Heart right ventricle (tissue), 16 donors: Measurements from ENCODE around the gene HCRTR1. TPM values are rescaled to one million over a fixed set of nuclear protein-coding genes. Genes with fewer than 3 reads are reported as not detected.

Experiments
- ATAC-seq, 8 donors: fragments of 200-7000 bp; cut with Tn5 transposase; one replicate each; pipeline ENCODE4 v1.9.1; 2020; ENCODE audit warnings: mild to moderate bottlenecking in 8 of 8, moderate library complexity in 8 of 8, moderate number of reproducible peaks in 1 of 8
- DNase-seq, 2 donors: peaks; one replicate each; pipeline ENCODE4 v3.0.0-alpha.2; 2020
- H3K27ac ChIP-seq, 10 donors: fragments of 200-600 bp; sonication (generic) in 2 of 10; one replicate each; pipeline versions ENCODE4 v1.5.0 to v1.8.0; 2020 to 2022; ENCODE audit warnings: mild to moderate bottlenecking in 3 of 10
- H3K27me3 ChIP-seq, 7 donors: fragments of 200-600 bp; one replicate each; pipeline ENCODE4 v1.8.0; 2021 to 2022; ENCODE audit warnings: mild to moderate bottlenecking in 2 of 7
- H3K36me3 ChIP-seq, 9 donors: fragments of 200-600 bp; sonication (generic) in 1 of 9; one replicate each; pipeline versions ENCODE4 v1.5.0 to v1.8.0; 2020 to 2022; ENCODE audit warnings: mild to moderate bottlenecking in 2 of 9
- H3K4me1 ChIP-seq, 9 donors: fragments of 200-600 bp; sonication (generic) in 1 of 9; one replicate each; pipeline versions ENCODE4 v1.5.0 to v1.8.0; 2020 to 2022; ENCODE audit warnings: mild to moderate bottlenecking in 4 of 9
- H3K4me3 ChIP-seq, 10 donors: fragments of 200-600 bp; sonication (generic) in 2 of 10; one replicate each; pipeline versions ENCODE4 v1.5.0 to v1.8.0; 2020 to 2022; ENCODE audit warnings: mild to moderate bottlenecking in 7 of 10, moderate library complexity in 2 of 10
- H3K9me3 ChIP-seq, 11 donors: fragments of 200-600 bp in 10 of 11; sonication (generic) in 2 of 11; one replicate each; pipeline versions ENCODE4 v1.5.0 to v1.8.0; 2013 to 2022; ENCODE audit warnings: mild to moderate bottlenecking in 2 of 11, control low read depth in 1 of 11, moderate library complexity in 1 of 11
- WGBS, 2 donors: extraction: QIAGEN DNeasy Blood & Tissue Kit; methylation state at CpG; one replicate each; pipeline ENCODE4 v1.1.7; 2013; ENCODE audit warnings: inconsistent platforms in 1 of 2; 5-methylcytosine and 5-hydroxymethylcytosine counted together
- intact Hi-C, 10 donors: fragments of 100-400 bp; cut with DNase I; formaldehyde crosslinking; loops; one replicate each; pipeline versions ENCODE4 v1.11.1 to v1.14.2; 2022
- polyA plus RNA-seq, 2 donors: library from polyadenylated mRNA; stranded (reverse); fragments of 200-250 nt; gene quantifications; one replicate each; pipeline ENCODE4 v1.2.3, GENCODE V29; 2013
- total RNA-seq, 10 donors: library from RNA; stranded (reverse); fragmentation: NEBNext Ultra II Directional in 3 of 10; extraction: Animal tissue kit (Norgen Biotek cat#: 25700) in 3 of 10; gene quantifications; one replicate each; pipeline versions ENCODE4 v1.2.1 to v1.2.4, GENCODE V29; 2021 to 2023
- TF ChIP-seq, protein P1 (sequence below), 9 donors: fragments of 200-600 bp; sonication (generic) in 2 of 9; IDR thresholded peaks; one replicate each; pipeline versions ENCODE4 v1.5.0 to v1.8.0; 2021 to 2022; ENCODE audit warnings: antibody characterized with exemption in 9 of 9, mild to moderate bottlenecking in 5 of 9, moderate library complexity in 1 of 9
- donor health status: Arrhythmogenic right ventricular cardiomyopathy.
- donor health status: ischemic (EF 13 %, LVEDD 7.1; RV severe dilation, severe dysfunction).
- donor health status: healthy with polysubstance abuse.
- donor health status: DM: no; HTN: yes; CAD: no.
- donor health status: DM: no; HTN: no; CAD: no.
- donor health status: ischemic (EF 25% LVEDD 6.9; RV normal size, moderate dysfunction).
- donor health status: ischemic (EF 25% LVEDD 5.7; RV mildly dilated, moderate dysfunction).
- donor health status: healthy.
- donor health status: DM: yes; HTN: yes; CAD: no.
- donor health status: Ischemic cardiomyopathy.
- donor health status: ischemic (EF 35%, LVEDD 5.7; RV mildly dilated, moderate dysfunction).
- donor health status: nonischemic (EF 11% LVEDD 7.7; RV severe dilation, severe dysfunction).
- donor health status: DM: yes; HTN: yes; CAD: no.
- donor health status: PGD.
- donor health status: ischemic (EF 29% LVEDD 5.4; RV normal size, mild dysfunction).
- donor health status: nonischemic (EF 23%, LVEDD 6.1; RV moderate dilation, normal function).

Gene HCRTR1
- total and polyA plus RNA-seq, 12 donors = 0.17 to 1.5 (median 0.37) TPM; not detected in 4

DNA sequence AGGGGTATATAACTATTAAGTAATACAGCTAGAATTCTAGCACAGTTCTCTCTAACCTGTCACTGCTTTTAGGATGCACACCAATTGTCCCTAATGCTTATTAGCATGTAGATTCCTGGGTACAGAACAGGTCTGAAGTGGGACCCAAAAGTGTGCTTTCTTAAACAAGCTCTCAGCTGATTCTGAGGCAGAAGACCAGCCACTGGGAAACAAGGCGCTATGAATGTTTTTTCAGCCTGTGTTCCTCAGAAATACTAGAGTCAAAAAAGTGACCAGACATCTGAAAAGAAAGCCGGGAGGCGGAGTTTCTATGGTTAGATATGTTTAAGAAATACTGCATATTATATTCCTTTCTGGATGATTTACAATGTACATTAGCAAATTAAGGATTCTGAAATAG, 25.4 kb downstream of the HCRTR1 start:
- Histone ChIP-seq H3K27ac (peak overlapping the region in 5 of 10 donors; percentile 4 to 98 (median 29)), H3K4me3 (no peak overlapping the region), H3K36me3 (peaks cover 0 to 14% (median 0%) of the 10 kb centered on the region in 9 donors), H3K4me1 (peaks cover 20 to 86% (median 69%) of the 10 kb centered on the region in 9 donors), H3K9me3 (no peaks in the 10 kb centered on the region), H3K27me3 (no peaks in the 10 kb centered on the region)
- DNase-seq = no peak
- intact Hi-C loops = no loop called here
- WGBS, 2 donors = 92 to 95% methylated on average over 3 of the region's 3 CpGs
- TF ChIP-seq, protein P1, sequence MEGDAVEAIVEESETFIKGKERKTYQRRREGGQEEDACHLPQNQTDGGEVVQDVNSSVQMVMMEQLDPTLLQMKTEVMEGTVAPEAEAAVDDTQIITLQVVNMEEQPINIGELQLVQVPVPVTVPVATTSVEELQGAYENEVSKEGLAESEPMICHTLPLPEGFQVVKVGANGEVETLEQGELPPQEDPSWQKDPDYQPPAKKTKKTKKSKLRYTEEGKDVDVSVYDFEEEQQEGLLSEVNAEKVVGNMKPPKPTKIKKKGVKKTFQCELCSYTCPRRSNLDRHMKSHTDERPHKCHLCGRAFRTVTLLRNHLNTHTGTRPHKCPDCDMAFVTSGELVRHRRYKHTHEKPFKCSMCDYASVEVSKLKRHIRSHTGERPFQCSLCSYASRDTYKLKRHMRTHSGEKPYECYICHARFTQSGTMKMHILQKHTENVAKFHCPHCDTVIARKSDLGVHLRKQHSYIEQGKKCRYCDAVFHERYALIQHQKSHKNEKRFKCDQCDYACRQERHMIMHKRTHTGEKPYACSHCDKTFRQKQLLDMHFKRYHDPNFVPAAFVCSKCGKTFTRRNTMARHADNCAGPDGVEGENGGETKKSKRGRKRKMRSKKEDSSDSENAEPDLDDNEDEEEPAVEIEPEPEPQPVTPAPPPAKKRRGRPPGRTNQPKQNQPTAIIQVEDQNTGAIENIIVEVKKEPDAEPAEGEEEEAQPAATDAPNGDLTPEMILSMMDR (IDR thresholded peaks at IDR 0.05) = no peak
- ATAC-seq = no peak

DNA sequence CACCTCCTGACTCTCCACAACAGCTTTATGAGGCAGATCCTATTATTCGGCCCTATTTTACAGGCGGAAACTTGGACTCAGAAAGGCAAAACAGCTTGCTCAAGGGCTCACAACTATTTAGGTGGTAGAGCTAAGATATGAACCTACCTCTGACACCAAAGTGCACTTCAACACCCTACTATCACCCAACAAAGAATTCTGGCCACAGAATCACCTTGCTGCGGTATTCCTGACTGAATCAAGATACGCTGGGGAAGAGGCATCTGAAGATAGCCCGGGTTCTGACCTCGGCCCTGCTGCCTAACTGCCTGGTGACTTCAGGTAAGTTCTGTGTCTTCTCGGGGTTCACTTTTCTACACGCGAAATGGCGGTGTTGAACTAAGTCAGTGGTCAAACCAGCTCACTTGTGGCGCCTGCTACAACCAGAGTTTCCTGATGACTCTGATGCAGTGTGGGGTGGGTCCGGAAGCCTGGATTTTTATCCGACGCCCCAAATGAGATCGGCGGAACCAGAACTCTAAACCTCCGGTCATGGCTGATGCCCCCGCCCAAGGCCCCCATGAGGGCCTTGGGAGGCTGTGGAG, 26.6 kb downstream of the HCRTR1 start:
- DNase-seq (no peak), ATAC-seq (peak in 2 of 8 donors; percentile 52 to 72)
- Histone ChIP-seq H3K4me1 (peaks cover 22 to 87% (median 67%) of the 10 kb centered on the region in 9 donors), H3K27ac (peak overlapping the region; percentile 92 to 100 (median 98)), H3K27me3 (no peaks in the 10 kb centered on the region), H3K36me3 (peaks cover 0 to 14% (median 0%) of the 10 kb centered on the region in 9 donors), H3K4me3 (peak overlapping the region; percentile 64 to 100 (median 87)), H3K9me3 (no peaks in the 10 kb centered on the region)
- 4 to 5% methylated on average over 18 of the region's 18 CpGs for WGBS, 2 donors
- TF ChIP-seq, protein P1 (IDR thresholded peaks at IDR 0.05) = no peak
- intact Hi-C loops = no loop called here

DNA sequence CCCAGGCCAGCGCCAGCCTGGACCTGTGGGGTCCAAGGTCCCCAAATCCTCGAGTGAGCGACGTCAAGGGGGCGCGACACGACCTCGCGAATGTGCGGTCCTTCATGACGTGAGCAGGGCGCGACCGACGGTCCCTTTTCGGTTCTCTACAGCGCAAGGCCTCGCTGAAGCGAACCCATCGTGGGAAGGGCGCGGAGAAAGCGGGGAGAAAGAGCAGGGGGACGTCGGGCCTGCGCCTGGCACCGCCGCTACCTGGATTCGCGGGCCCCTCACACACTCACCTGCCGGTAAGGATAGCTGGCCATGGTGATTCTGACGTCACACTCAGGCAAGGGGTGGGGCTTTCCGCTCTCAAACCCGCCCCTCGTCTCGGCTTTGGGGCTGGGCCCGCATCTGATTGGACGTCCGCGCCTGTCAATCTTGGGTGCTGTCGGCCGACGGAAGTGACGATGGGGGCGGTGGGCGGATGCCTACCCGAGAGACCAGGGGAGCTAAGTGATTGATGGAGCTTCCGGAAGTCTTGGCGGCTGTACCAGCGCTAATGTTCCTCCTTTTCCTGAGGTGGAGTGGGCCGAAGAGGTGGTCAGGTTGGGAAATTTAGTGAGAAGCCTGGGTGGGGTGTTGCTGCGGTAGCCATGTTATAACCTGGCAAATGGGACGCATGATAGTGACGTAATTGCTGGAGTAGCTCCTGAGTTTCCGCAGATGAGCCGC, 27.2 kb downstream of the HCRTR1 start, which contains the start of gene PEF1:
PEF1 (minus strand) TSS at position 317 of the 714 bp plus-strand sequence; CDS start at position 305, 12 bp downstream.
- TF ChIP-seq, protein P1 (IDR thresholded peaks at IDR 0.05) = no peak
- WGBS, 2 donors = 0 to 1% methylated on average over 56 of the region's 56 CpGs
- intact Hi-C loops = loop anchor here in 1 of 10 donors (5.0 kb wide), 1 partner anchor 72 kb away; no protein-coding TSS in a partner anchor

DNA sequence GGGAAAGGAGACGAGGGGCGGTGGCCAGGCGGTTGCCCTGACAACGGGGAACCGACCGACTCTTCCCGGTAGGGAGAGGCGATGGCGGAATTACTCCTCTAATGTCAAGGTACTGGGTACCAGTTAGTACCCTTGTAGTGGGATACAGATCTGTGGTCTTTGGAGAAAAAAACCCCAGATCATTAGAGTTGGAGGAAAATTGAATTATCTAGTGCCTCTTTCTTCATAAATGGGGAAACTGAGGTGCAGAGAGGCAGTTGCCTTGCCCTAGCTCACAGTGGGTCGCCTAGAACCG, 27.7 kb downstream of the HCRTR1 start:
- Histone ChIP-seq H3K4me1 (peaks cover 22 to 87% (median 68%) of the 10 kb centered on the region in 9 donors), H3K9me3 (no peaks in the 10 kb centered on the region), H3K27me3 (no peaks in the 10 kb centered on the region), H3K4me3 (peak overlapping the region; percentile 64 to 100 (median 87)), H3K36me3 (peaks cover 0 to 4% (median 0%) of the 10 kb centered on the region in 9 donors), H3K27ac (peak overlapping the region; percentile 92 to 100 (median 98))
- intact Hi-C loops = loop anchor here in 1 of 10 donors (5.0 kb wide), 1 partner anchor 73 kb away; no protein-coding TSS in a partner anchor
- WGBS, 2 donors = 0 to 1% methylated on average over 11 of the region's 11 CpGs
- ATAC-seq (no peak), DNase-seq (peak in 1 of 2 donors; percentile 79)
- TF ChIP-seq, protein P1 (IDR thresholded peaks at IDR 0.05) = no peak

More for the DNA sequence above, 27.2 kb downstream of the HCRTR1 start, which contains the start of gene PEF1:
- Histone ChIP-seq H3K27me3 (no peaks in the 10 kb centered on the region), H3K27ac (peak within 1 kb of the TSS; percentile 92 to 100 (median 98)), H3K36me3 (peaks cover 0 to 8% (median 0%) of the 10 kb centered on the region in 9 donors), H3K4me1 (peaks cover 22 to 87% (median 65%) of the 10 kb centered on the region in 9 donors), H3K4me3 (peak within 1 kb of the TSS; percentile 64 to 100 (median 87)), H3K9me3 (no peaks in the 10 kb centered on the region)
- ATAC-seq = peak; percentile 94 to 97 (median 96)
- DNase-seq = peak; percentile 99
